Activated CD4-positive, alpha-beta T cell treated with anti-CD3 and anti-CD28 coated beads, Interleukin-2, amount 10 ng/mL, durations not matched to agents 7 days and 5 days (primary cell): Measurements from ENCODE around the gene AGPS. TPM values are rescaled to one million over a fixed set of nuclear protein-coding genes. Genes with fewer than 3 reads are reported as not detected.
"Not testable (repeated sequence)": the region's sequence is repeated elsewhere in the genome, so short reads cannot be mapped to it uniquely, and the experiment has no call there.

Experiments
- CTCF ChIA-PET: fragments of 350-600 bp; sonication (Branson Sonifier 250); formaldehyde crosslinking; loops from one replicate; lab custom pipeline; 2021; ENCODE audit warnings: antibody characterized with exemption; lab: Charles Lee
- POLR2A ChIA-PET: fragments of 350-600 bp; sonication (Branson Sonifier 250); formaldehyde crosslinking; loops from one replicate; lab custom pipeline; 2021; ENCODE audit warnings: antibody characterized with exemption; lab: Charles Lee
- DNase-seq: peaks from one replicate; pipeline ENCODE4 v3.0.0-alpha.2; 2020
- H3K27ac Mint-ChIP-seq: one replicate; pipeline ENCODE4 v1.8.0; 2021; ENCODE audit warnings: mild to moderate bottlenecking, moderate library complexity, mixed read lengths
- H3K27me3 Mint-ChIP-seq: one replicate; pipeline ENCODE4 v1.8.0; 2021; ENCODE audit warnings: mixed read lengths
- H3K36me3 Mint-ChIP-seq: one replicate; pipeline ENCODE4 v1.8.0; 2021; ENCODE audit warnings: low read depth, mixed read lengths
- H3K4me1 Mint-ChIP-seq: one replicate; pipeline ENCODE4 v1.8.0; 2021; ENCODE audit warnings: mixed read lengths
- H3K4me3 Mint-ChIP-seq: one replicate; pipeline ENCODE4 v1.8.0; 2021; ENCODE audit warnings: mild to moderate bottlenecking, moderate library complexity, mixed read lengths
- H3K9me3 Mint-ChIP-seq: one replicate; pipeline ENCODE4 v1.8.0; 2021; ENCODE audit warnings: mixed read lengths
- total RNA-seq, 2 experiments: library from RNA; stranded (reverse); gene quantifications; one replicate each; pipeline ENCODE4 v1.2.3, GENCODE V29; 2021

The AGPS gene
- total RNA-seq, 2 experiments from 2014 or later = 61.2 to 61.3 TPM

DNA sequence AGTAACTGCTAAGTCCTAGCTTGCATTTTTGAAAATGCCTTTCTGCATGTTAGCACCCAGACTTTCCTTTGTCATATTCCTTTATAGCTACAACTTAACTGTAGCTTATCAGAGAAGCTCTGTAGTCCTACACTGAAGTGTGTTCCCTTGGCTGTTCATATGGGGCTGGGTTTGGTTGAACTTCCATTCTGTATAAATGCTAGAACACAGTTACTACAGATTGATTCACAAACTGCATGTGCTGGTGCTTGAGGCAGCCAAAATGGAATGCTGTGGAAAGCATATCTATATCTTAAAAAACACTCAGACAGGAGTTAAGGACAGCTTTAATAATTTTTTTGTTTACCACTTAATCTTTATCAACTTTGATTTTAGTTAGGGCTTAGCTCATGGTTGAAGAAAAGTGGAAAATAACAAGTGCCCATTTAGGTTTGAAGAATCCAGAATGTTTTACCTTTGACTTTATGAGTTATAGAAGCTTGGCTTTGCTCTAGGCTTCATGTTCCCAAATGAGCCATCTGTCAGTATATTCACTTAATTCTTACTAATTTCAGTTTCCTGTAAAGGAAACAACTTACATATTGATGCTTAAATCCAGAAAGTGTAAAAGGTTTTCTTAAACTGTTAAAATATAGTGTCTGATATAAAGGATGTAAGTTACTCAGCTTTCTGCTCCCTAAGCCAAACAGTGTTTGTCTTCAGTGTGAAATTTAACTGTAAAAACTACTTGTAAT, 148.9 kb downstream of the AGPS start:
- no peak for DNase-seq
- CTCF ChIA-PET = interaction anchor here (0.9 to 1.7 kb wide), 4 partner anchors 10 to 196 kb away, joined by 3 to 4 read pairs (median 3); no protein-coding TSS in a partner anchor
- Mint-ChIP-seq H3K36me3 (peaks cover 24% of the 10 kb centered on the region), H3K27ac (no peak overlapping the region), H3K4me1 (peaks cover 21% of the 10 kb centered on the region), H3K9me3 (peaks cover 10% of the 10 kb centered on the region), H3K27me3 (no peaks in the 10 kb centered on the region), H3K4me3 (no peak overlapping the region)
- POLR2A ChIA-PET = interaction anchor here (0.6 kb wide), 1 partner anchor 16 kb away, joined by 9 read pairs; no protein-coding TSS in a partner anchor

DNA sequence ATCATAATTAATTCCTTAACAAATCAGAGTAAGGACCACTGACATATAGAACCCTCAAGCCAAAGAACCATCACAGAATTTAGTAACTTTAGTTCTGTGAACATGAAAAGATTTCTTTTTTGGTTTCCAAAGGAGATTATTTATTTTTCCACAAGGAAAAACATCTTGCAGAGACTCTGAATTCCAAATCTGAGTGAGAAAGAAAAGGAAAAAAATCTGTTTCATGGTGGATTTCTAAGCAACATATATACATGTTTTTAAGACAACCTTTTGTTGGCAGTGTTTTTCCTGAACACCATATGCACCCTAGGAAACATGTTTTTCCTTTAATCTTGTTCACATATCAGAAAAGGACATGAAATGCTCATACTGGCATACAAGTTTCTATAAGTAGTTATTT, 149.8 kb downstream of the AGPS start:
- H3K27ac Mint-ChIP-seq = no peak overlapping the region
- CTCF ChIA-PET = interaction anchor here (0.6 to 1.7 kb wide), 2 partner anchors 197 to 681 kb away, joined by 3 to 4 read pairs; no protein-coding TSS in a partner anchor
- no peaks in the 10 kb centered on the region for H3K27me3 Mint-ChIP-seq
- H3K4me3 Mint-ChIP-seq = no peak overlapping the region
- peaks cover 28% of the 10 kb centered on the region for H3K4me1 Mint-ChIP-seq
- peaks cover 10% of the 10 kb centered on the region for H3K9me3 Mint-ChIP-seq
- POLR2A ChIA-PET = no interaction called here
- H3K36me3 Mint-ChIP-seq = peaks cover 22% of the 10 kb centered on the region
- no peak for DNase-seq

DNA sequence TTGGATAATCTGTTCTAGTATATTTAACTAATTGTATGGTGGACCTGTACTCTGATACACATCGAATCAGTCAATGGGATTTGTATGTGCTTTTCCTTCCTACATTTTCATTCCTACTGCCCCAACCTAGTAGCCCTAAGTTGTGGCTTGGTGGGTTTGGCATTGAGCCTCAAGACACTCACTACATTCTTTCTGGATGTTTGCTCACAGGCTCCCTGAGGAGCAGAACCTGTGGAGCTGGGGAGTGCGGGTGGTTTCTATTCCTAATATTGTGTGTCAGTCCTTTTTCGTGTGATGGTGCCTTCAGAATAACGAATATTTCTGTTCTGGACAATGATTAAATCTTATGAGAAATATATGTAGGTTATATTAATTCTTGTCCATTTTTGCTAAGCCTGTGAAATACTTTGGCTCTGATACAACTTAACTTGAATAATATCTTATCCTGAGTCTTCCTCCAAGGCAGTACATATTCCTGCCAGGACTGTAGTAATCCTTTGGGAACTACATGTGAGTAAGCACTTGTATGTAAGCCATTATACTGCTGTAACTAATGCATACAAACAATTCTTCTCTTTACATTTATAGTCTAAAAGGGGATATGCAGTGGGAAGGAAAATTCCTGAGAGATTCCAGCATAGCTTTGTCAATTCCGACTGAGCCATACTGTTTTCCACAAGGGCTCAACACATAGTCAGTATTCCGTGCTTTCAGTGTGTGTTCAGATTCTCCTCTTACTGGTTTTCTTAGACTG, 150.6 kb downstream of the AGPS start:
- Mint-ChIP-seq H3K4me3 (no peak overlapping the region), H3K4me1 (peaks cover 31% of the 10 kb centered on the region), H3K9me3 (peaks cover 10% of the 10 kb centered on the region), H3K36me3 (peaks cover 22% of the 10 kb centered on the region), H3K27me3 (no peaks in the 10 kb centered on the region), H3K27ac (no peak overlapping the region)
- ChIA-PET POLR2A (no interaction called here), CTCF (no interaction called here)
- no peak for DNase-seq

DNA sequence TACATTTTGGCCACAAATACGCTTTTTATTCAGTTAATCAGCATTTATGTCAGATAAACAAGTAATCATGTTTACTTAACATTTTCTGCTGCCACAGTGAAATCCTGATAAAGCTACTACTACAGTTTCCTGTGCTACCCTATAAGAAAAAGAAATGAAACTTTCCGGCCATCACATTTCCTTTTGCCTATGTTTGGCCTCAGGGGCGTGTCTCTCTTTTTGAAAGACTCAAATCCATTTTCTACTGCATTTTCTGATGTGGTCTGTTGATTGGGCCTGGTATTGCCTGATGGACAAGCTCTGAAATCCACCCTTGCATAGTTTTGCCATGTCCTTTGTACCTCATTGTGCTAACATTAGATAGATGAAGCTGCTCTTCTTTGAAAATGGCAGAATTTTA, 152.6 kb downstream of the AGPS start:
- peaks cover 16% of the 10 kb centered on the region for H3K36me3 Mint-ChIP-seq
- no peak for DNase-seq
- POLR2A ChIA-PET = no interaction called here
- peaks cover 31% of the 10 kb centered on the region for H3K4me1 Mint-ChIP-seq
- H3K9me3 Mint-ChIP-seq = peaks cover 10% of the 10 kb centered on the region
- no peaks in the 10 kb centered on the region for H3K27me3 Mint-ChIP-seq
- no peak overlapping the region for H3K4me3 Mint-ChIP-seq
- no peak overlapping the region for H3K27ac Mint-ChIP-seq
- CTCF ChIA-PET = interaction anchor here (0.7 kb wide), 1 partner anchor 13 kb away, joined by 3 read pairs; no protein-coding TSS in a partner anchor

DNA sequence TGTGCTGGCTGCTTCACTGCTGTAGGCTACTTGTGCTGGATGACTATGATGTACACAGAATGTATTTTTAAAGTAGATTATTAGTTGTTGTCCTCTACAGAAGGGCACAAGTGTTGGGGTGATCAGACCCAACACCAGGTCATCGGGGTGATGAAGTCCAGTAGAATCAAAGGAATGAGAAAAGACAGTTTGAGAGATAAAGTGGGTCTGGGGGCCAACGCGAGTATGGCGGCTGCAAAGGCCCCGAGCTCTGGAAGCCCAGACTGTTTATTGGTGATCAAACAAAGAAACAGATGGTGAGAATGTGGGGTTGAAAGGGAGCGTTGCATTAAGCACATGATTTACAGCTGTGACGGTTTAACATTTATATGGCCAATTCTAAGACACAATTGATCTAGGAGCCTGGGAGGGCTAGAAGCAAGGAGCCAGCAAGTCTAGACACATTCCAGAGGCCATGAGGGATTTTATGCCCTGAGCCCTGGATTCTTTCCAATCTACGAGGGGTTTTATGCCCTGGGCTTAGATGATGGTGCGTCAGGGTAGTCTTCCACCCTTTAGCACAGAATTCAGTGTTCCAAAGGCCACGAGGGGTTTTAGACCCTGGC, 153.5 kb downstream of the AGPS start:
- no peak for DNase-seq
- Mint-ChIP-seq H3K9me3 (peaks cover 10% of the 10 kb centered on the region), H3K4me3 (no peak overlapping the region), H3K4me1 (peaks cover 31% of the 10 kb centered on the region), H3K36me3 (peaks cover 16% of the 10 kb centered on the region), H3K27me3 (no peaks in the 10 kb centered on the region), H3K27ac (no peak overlapping the region)
- POLR2A ChIA-PET = interaction anchor here (0.6 kb wide), 1 partner anchor 9 kb away, joined by 3 read pairs; no protein-coding TSS in a partner anchor
- CTCF ChIA-PET = no interaction called here

DNA sequence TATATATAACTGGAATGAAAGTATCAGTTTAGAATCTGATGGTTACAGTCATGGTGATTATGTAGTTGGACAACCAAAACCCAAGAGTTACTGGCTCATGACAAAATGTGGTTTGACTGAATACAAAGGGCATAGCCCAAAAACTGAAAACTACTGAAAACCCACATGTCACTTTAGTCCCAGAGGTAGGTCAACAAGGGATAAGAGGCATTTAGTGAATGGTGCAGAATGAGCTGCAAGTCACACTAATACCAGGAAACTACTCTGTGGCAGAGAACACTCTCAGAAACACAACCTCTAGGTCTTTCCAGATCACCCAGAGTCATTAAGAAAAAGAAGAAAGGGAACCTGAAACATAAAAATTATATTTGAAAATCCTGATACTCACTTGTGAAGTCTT, 154.5 kb downstream of the AGPS start:
- Mint-ChIP-seq H3K4me3 (no peak overlapping the region), H3K9me3 (peaks cover 10% of the 10 kb centered on the region), H3K27ac (no peak overlapping the region), H3K27me3 (no peaks in the 10 kb centered on the region), H3K36me3 (peaks cover 18% of the 10 kb centered on the region), H3K4me1 (peaks cover 31% of the 10 kb centered on the region)
- CTCF ChIA-PET = interaction anchor here (0.6 to 0.7 kb wide), 4 partner anchors 37 to 1340 kb away, joined by 3 to 5 read pairs (median 3); no protein-coding TSS in a partner anchor
- POLR2A ChIA-PET = no interaction called here
- no peak for DNase-seq

DNA sequence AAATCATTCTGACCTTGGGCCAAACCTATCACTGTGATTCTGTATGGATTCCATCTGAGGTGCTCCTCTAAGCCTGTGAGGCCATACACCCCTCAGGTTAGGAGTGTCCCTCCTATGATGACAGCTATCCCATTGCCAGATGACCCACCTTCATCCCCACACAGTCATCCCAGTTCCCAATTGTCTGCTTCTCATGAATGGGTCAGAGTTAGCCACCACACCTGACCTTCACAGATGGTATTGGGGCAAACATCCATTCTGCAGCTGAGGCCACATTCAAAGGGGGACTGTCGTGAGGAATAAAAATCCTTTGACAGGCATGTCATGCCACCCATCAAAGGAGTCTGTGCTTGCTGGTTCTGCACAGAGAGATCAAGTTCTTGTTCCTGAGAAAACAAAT, 155.2 kb downstream of the AGPS start:
- no peak overlapping the region for H3K27ac Mint-ChIP-seq
- H3K4me1 Mint-ChIP-seq = peaks cover 33% of the 10 kb centered on the region
- ChIA-PET CTCF (no interaction called here), POLR2A (no interaction called here)
- no peak for DNase-seq
- H3K27me3 Mint-ChIP-seq = no peaks in the 10 kb centered on the region
- H3K4me3 Mint-ChIP-seq = no peak overlapping the region
- peaks cover 18% of the 10 kb centered on the region for H3K36me3 Mint-ChIP-seq
- peaks cover 10% of the 10 kb centered on the region for H3K9me3 Mint-ChIP-seq

DNA sequence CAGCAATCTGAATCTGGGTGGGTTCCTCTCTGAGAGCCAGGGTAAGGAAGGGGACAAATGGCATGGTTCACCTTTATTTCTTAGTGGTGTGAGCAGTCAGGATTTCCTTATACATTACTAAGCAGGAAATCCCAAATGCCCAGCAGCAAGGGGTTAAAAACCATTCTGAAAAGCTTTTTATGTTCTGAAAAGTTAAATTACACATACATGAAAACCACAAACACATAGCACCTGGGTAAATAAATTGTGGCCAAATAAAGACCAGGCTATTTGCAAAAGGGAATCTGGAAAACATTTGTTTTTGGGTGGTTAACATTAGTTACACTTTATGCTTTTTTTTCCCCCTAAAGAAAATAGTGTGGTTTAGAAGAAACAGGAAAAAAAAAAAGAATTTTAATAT, 156.1 kb downstream of the AGPS start:
- CTCF ChIA-PET = no interaction called here
- peaks cover 10% of the 10 kb centered on the region for H3K9me3 Mint-ChIP-seq

DNA sequence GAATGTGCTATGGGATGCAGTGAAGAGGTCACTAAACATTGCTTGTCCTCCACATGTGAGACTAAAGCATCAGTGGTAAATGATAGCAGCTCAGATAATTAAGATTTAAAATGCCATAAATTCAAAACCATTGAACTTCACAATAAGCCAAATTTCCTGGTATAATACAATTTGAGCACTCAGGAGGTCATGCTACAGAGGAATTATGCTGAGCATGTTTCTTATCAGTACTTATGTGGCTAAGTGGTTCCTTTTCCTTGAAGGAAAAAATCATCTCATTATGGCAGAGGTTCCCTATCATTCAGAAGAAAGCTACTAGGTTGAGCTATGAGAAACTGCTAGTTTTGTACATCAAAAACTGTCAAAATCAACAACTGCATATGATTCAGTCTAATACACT, 156.6 kb downstream of the AGPS start:
- no peak for DNase-seq
- peaks cover 10% of the 10 kb centered on the region for H3K9me3 Mint-ChIP-seq

More for the DNA sequence above, 156.1 kb downstream of the AGPS start:
- peaks cover 41% of the 10 kb centered on the region for H3K4me1 Mint-ChIP-seq
- no peak overlapping the region for H3K4me3 Mint-ChIP-seq
- POLR2A ChIA-PET = interaction anchor here (0.7 kb wide), 1 partner anchor 897 kb away, joined by 8 read pairs; no protein-coding TSS in a partner anchor
- H3K27ac Mint-ChIP-seq = no peak overlapping the region
- peaks cover 18% of the 10 kb centered on the region for H3K36me3 Mint-ChIP-seq
- no peaks in the 10 kb centered on the region for H3K27me3 Mint-ChIP-seq
- no peak for DNase-seq

DNA sequence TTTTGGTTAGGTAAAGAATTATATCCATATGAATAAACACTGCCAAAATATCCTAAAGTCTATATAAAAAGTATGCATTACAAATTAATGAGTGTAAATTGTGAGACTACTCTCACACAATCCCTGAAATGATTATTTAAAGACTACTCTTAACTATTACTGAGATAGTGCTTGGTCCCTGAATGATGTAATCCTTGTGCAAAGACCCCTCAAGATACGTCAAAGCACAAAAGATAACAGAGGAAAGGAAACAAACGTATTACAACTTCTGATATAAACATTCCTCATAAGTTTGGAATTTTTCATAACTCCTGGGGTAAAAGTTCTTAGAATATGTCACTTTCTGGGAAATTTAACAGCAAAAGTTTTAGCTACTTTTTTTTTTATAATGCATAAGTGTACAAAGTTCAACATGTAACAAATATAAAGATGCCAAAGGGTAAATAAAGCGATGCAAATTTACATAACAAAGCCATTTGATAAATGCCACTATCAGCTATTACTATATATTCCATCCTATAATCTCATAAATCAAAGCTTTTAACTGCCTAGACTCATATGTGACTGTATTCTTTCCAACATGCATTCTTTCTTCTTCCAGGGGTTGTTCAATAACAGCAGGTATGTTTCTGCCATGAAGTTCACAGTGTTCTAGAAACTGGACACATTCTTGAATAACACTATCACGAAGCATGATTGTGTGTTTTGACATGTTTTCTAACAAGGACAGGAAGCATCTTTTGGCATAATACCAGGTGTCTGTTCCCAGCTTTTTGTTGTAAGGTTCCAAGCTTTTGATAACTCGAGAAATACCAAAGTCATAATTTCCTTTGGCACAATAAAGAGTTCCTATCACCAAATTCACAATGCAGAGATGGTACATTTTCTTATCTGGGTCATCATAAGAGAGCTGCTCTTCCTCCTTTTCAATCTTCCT, 158.0 kb downstream of the AGPS start:
- POLR2A ChIA-PET = no interaction called here
- no peak for DNase-seq

More for the DNA sequence above, 156.6 kb downstream of the AGPS start:
- CTCF ChIA-PET = interaction anchor here (1.0 kb wide), 1 partner anchor 14 kb away, joined by 5 read pairs; no protein-coding TSS in a partner anchor
- Mint-ChIP-seq H3K36me3 (peaks cover 16% of the 10 kb centered on the region), H3K27me3 (no peaks in the 10 kb centered on the region), H3K27ac (no peak overlapping the region), H3K4me1 (peaks cover 43% of the 10 kb centered on the region), H3K4me3 (no peak overlapping the region)
- POLR2A ChIA-PET = interaction anchor here (0.5 to 0.7 kb wide), 2 partner anchors 19 to 896 kb away, joined by 3 to 8 read pairs; no protein-coding TSS in a partner anchor

DNA sequence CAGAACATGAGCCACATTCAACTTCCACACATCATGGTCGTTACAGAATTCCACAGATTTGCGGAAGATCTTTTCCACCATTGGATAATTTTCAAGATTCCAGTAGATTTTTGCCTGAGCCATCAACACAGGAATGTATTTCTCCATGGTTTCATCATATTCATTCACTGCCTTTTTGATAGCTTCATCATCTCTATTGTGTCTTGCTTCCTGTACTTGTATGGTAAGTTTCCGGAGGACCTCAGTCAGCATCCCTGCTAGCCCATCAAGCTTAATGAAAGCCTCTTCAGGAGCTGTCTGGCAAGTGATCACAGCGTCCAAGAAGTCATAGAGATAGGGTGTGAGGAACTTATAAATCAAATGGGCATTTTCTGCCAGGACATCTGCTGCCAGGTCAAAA, 158.8 kb downstream of the AGPS start:
- POLR2A ChIA-PET, H3K27ac Mint-ChIP-seq: not testable (repeated sequence)

More for the DNA sequence above, 158.0 kb downstream of the AGPS start:
- Mint-ChIP-seq H3K4me3 (no peak overlapping the region), H3K27me3 (no peaks in the 10 kb centered on the region), H3K9me3 (peaks cover 5% of the 10 kb centered on the region), H3K4me1 (peaks cover 32% of the 10 kb centered on the region), H3K36me3 (peaks cover 7% of the 10 kb centered on the region), H3K27ac (no peak overlapping the region)
- CTCF ChIA-PET = interaction anchor here (1.0 to 1.7 kb wide), 3 partner anchors 12 to 25 kb away, joined by 3 to 5 read pairs (median 4); no protein-coding TSS in a partner anchor

More for the DNA sequence above, 158.8 kb downstream of the AGPS start:
- Mint-ChIP-seq H3K4me1 (peaks cover 25% of the 10 kb centered on the region), H3K4me3 (peak overlapping the region; percentile 39)
- not testable (repeated sequence) for H3K27me3 Mint-ChIP-seq, H3K36me3 Mint-ChIP-seq, DNase-seq, H3K9me3 Mint-ChIP-seq
- CTCF ChIA-PET = interaction anchor here (0.7 to 1.7 kb wide), 4 partner anchors 10 to 24 kb away, joined by 3 to 4 read pairs (median 4); no protein-coding TSS in a partner anchor
